SK-N-SH (cell line): ENCODE measurements around the gene KDM4C. TPM values are rescaled to one million over a fixed set of nuclear protein-coding genes. Genes with fewer than 3 reads are reported as not detected.

Experiments
- CTCF ChIA-PET: fragments of 300-600, 350-600 bp; formaldehyde crosslinking; extraction: SDS; loops from one replicate; lab custom pipeline; 2021; lab: Yijun Ruan, JAX
- POLR2A ChIA-PET: fragments of 350-600 bp; sonication (Branson Sonifier 250); formaldehyde crosslinking; extraction: SDS; loops from one replicate; lab custom pipeline; 2020; ENCODE audit warnings: antibody characterized with exemption, inconsistent platforms; lab: Yijun Ruan, JAX
- DNase-seq: peaks from one replicate; pipeline ENCODE4 v3.0.0; 2012
- H2AFZ ChIP-seq: fragments of 200-600 bp; sonication (generic); 2 replicates; pipeline ENCODE4 v1.8.1; 2016; ENCODE audit warnings: antibody characterized with exemption, mild to moderate bottlenecking, low read depth
- H3F3A ChIP-seq: fragments of 200-600 bp; sonication (generic); replicated peaks from 2 replicates; pipeline ENCODE3; 2016; ENCODE audit warnings: antibody characterized with exemption, mild to moderate bottlenecking; ENCODE audit not compliant: insufficient read depth
- H3K27ac ChIP-seq, 2 experiments: fragments of 200-500 bp in 1 of 2; fragments of 200-600 bp in 1 of 2; sonication (Bioruptor generic) in 1 of 2; sonication (generic), shearing (Covaris generic) in 1 of 2; 2 replicates each; pipeline versions ENCODE4 v1.5.1 to v1.6.1; 2014 to 2016; ENCODE audit warnings: low read depth in 2 of 2, inconsistent platforms in 1 of 2, low read length in 1 of 2, mild to moderate bottlenecking in 1 of 2, mixed read lengths in 1 of 2
- H3K27me3 ChIP-seq: fragments of 200-600 bp; sonication (generic), shearing (Covaris generic); 2 replicates; pipeline ENCODE4 v1.6.1; 2016; ENCODE audit warnings: mixed run types; ENCODE audit not compliant: insufficient read depth
- H3K36me3 ChIP-seq, 2 experiments: fragments of 200-500 bp in 1 of 2; fragments of 200-600 bp in 1 of 2; sonication (Bioruptor generic) in 1 of 2; sonication (generic) in 1 of 2; replicated peaks in 1 of 2; 2 replicates each; pipeline versions ENCODE3 to v1.5.1; 2014 to 2016; ENCODE audit warnings: low read length in 1 of 2, mild to moderate bottlenecking in 1 of 2; ENCODE audit not compliant: insufficient read depth in 2 of 2, control insufficient read depth in 1 of 2
- H3K4me1 ChIP-seq, 2 experiments: fragments of 200-500 bp in 1 of 2; fragments of 200-600 bp in 1 of 2; sonication (Bioruptor generic) in 1 of 2; sonication (generic), shearing (Covaris generic) in 1 of 2; 2 replicates each; pipeline versions ENCODE4 v1.5.1 to v1.6.1; 2014 to 2016; ENCODE audit warnings: low read depth in 1 of 2, low read length in 1 of 2, mixed run types in 1 of 2; ENCODE audit not compliant: insufficient read depth in 2 of 2, control insufficient read depth in 1 of 2
- H3K4me2 ChIP-seq: fragments of 200-600 bp; sonication (generic), shearing (Covaris generic); 2 replicates; pipeline ENCODE4 v1.6.1; 2017; ENCODE audit warnings: mixed run types
- H3K4me3 ChIP-seq, 2 experiments: fragments of 200-500 bp in 1 of 2; fragments of 200-600 bp in 1 of 2; sonication (Bioruptor generic) in 1 of 2; sonication (generic), shearing (Covaris generic) in 1 of 2; 2 replicates each; pipeline versions ENCODE4 v1.5.1 to v1.8.1; 2014 to 2016; ENCODE audit warnings: low read depth in 2 of 2, inconsistent platforms in 1 of 2, low read length in 1 of 2, mild to moderate bottlenecking in 1 of 2, mixed read lengths in 1 of 2, moderate library complexity in 1 of 2
- H3K79me2 ChIP-seq: fragments of 200-600 bp; sonication (generic); 2 replicates; pipeline ENCODE4 v1.8.1; 2017; ENCODE audit warnings: mild to moderate bottlenecking; ENCODE audit not compliant: insufficient read depth
- H3K9ac ChIP-seq: fragments of 200-600 bp; sonication (generic); 2 replicates; pipeline ENCODE4 v1.6.1; 2017; ENCODE audit warnings: mixed run types
- H3K9me2 ChIP-seq: fragments of 200-600 bp; sonication (generic); 2 replicates; pipeline ENCODE4 v1.6.1; 2017; ENCODE audit warnings: mixed run types
- H3K9me3 ChIP-seq: fragments of 200-600 bp; sonication (generic); 2 replicates; pipeline ENCODE4 v1.6.1; 2017; ENCODE audit warnings: mixed run types, mild to moderate bottlenecking, moderate library complexity
- H4K20me1 ChIP-seq: fragments of 200-600 bp; sonication (generic); 2 replicates; pipeline ENCODE4 v1.6.1; 2017; ENCODE audit warnings: mild to moderate bottlenecking, mixed run types; ENCODE audit not compliant: insufficient read depth
- CTCF ChIP-seq: fragments of 200-600 bp; sonication (generic); IDR thresholded peaks from 2 replicates; pipeline ENCODE4 v1.6.1; 2017; ENCODE audit warnings: antibody characterized with exemption, mild to moderate bottlenecking, moderate library complexity
- EP300 ChIP-seq, 2 experiments: IDR thresholded peaks; 2 replicates each; pipeline versions ENCODE4 v1.4.0 to v1.6.1; 2012; ENCODE audit warnings: borderline replicate concordance in 1 of 2, low read depth in 1 of 2, low read length in 1 of 2
- EZH2phosphoT487 ChIP-seq: fragments of 200-600 bp; sonication (generic); IDR thresholded peaks from 2 replicates; pipeline ENCODE4 v1.6.1; 2017; ENCODE audit warnings: low read depth, mixed run types, mild to moderate bottlenecking, antibody characterized with exemption, moderate library complexity, borderline replicate concordance
- FOSL2 ChIP-seq: IDR thresholded peaks from 2 replicates; pipeline ENCODE4 v1.4.0; 2012; ENCODE audit warnings: low read depth, mild to moderate bottlenecking, moderate library complexity, borderline replicate concordance
- GABPA ChIP-seq: IDR thresholded peaks from 2 replicates; pipeline ENCODE4 v1.4.0; 2012; ENCODE audit warnings: low read depth, mild to moderate bottlenecking
- MAX ChIP-seq: IDR thresholded peaks from 2 replicates; pipeline ENCODE4 v1.4.0; 2012; ENCODE audit warnings: low read depth
- PBX3 ChIP-seq: IDR thresholded peaks from 2 replicates; pipeline ENCODE4; 2012
- POLR2AphosphoS5 ChIP-seq: IDR thresholded peaks from 2 replicates; pipeline ENCODE4 v1.6.1; 2012; ENCODE audit warnings: low read depth, low read length
- RCOR1 ChIP-seq: fragments of 150-350 bp; IDR thresholded peaks from 2 replicates; pipeline ENCODE4 v1.6.1; 2017; ENCODE audit warnings: antibody characterized with exemption, low read length
- REST ChIP-seq: IDR thresholded peaks from 2 replicates; pipeline ENCODE4 v1.6.1; 2012; ENCODE audit warnings: mild to moderate bottlenecking, low read depth, low read length, moderate library complexity
- RXRA ChIP-seq: IDR thresholded peaks from 2 replicates; pipeline ENCODE4 v1.4.0; 2012; ENCODE audit warnings: low read depth, mild to moderate bottlenecking, borderline replicate concordance
- SMC3 ChIP-seq: IDR thresholded peaks from 2 replicates; pipeline ENCODE4 v1.6.1; 2012; ENCODE audit warnings: low read depth, low read length, improper control_type of control experiment
- TEAD4 ChIP-seq: IDR thresholded peaks from 2 replicates; pipeline ENCODE4 v1.4.0; 2012; ENCODE audit warnings: mild to moderate bottlenecking, borderline replicate concordance; ENCODE audit not compliant: insufficient read depth
- USF1 ChIP-seq: IDR thresholded peaks from 2 replicates; pipeline ENCODE4 v1.4.0; 2012; ENCODE audit warnings: low read depth, borderline replicate concordance
- YY1 ChIP-seq: IDR thresholded peaks from 2 replicates; pipeline ENCODE4 v1.4.0; 2012; ENCODE audit warnings: low read depth, mild to moderate bottlenecking
- polyA plus RNA-seq, 3 experiments: library from polyadenylated mRNA; depleted of rRNA; stranded (reverse); fragments of >200 nt; gene quantifications; 2 replicates each; pipeline ENCODE4 v1.2.3, GENCODE V29; 2012

KDM4C gene
- polyA plus RNA-seq, 1 of the 3 experiments (the other 2 are of a cell fraction), result 9.4 TPM

- ChIA-PET POLR2A (no interaction called here), CTCF (interaction anchor here (1.6 kb wide), 1 partner anchor 56 kb away, joined by 4 read pairs; no protein-coding TSS in a partner anchor)
- H3K4me2 ChIP-seq, result no peak overlapping the region
- TF ChIP-seq REST (no peak), EZH2phosphoT487 (no peak), PBX3 (no peak), POLR2AphosphoS5 (no peak), GABPA (no peak), TEAD4 (no peak), RCOR1 (no peak), MAX (no peak), EP300 (IDR thresholded peaks at IDR 0.05; ENCODE audit: borderline replicate concordance in 1 of 2, low read depth in 1 of 2, low read length in 1 of 2) (no peak), RXRA (no peak), SMC3 (no peak), FOSL2 (no peak), CTCF (no peak), YY1 (no peak), USF1 (no peak)
- H3K27me3 ChIP-seq, result no peaks in the 10 kb centered on the region
- H3K4me3 ChIP-seq, result no peak overlapping the region
- no peaks in the 10 kb centered on the region for H3F3A ChIP-seq
- no peak overlapping the region for H3K9ac ChIP-seq
- peaks cover 0 to 1% of the 10 kb centered on the region in 2 experiments for H3K36me3 ChIP-seq
- H3K9me2 ChIP-seq, result no peaks in the 10 kb centered on the region
- H3K4me1 ChIP-seq, result no peaks in the 10 kb centered on the region; a peak in 1 of 4 replicates
- no peak overlapping the region for H2AFZ ChIP-seq
- no peaks in the 10 kb centered on the region for H4K20me1 ChIP-seq
- H3K79me2 ChIP-seq, result no peaks in the 10 kb centered on the region
- no peak for DNase-seq
- no peaks in the 10 kb centered on the region for H3K9me3 ChIP-seq
- H3K27ac ChIP-seq, result no peak overlapping the region
Observed at GRCh38 chr9:7108936-7109335, 351.2 kb downstream of the KDM4C start.
